HG03064 (cell line): ENCODE data around the gene PLAGL2.
"Not testable (repeated sequence)": the region's sequence is repeated elsewhere in the genome, so short reads cannot be mapped to it uniquely, and the experiment has no call there.

Experiments
- ATAC-seq: cut with Tn5 transposase; IDR thresholded peaks from one replicate; pipeline ENCODE4 v1.9.1; 2021; ENCODE audit warnings: low read depth; ENCODE audit not compliant: unreplicated experiment

PLAGL2 gene

GRCh38 chr20:32205110-32205842 lies 2.3 kb downstream of the PLAGL2 start:
- ATAC-seq = no peak

GRCh38 chr20:32204205-32205109 lies 3.1 kb downstream of the PLAGL2 start:
- no peak for ATAC-seq

GRCh38 chr20:32203356-32204204 lies 4.0 kb downstream of the PLAGL2 start:
- ATAC-seq = no peak

GRCh38 chr20:32201977-32202363 lies 5.6 kb downstream of the PLAGL2 start:
- no peak for ATAC-seq

- no peak for ATAC-seq
These were observed 6.1 kb downstream of the PLAGL2 start for GRCh38 chr20:32201296-32201976.

- ATAC-seq = no peak
These were observed 8.5 kb downstream of the PLAGL2 start for GRCh38 chr20:32199006-32199405.

GRCh38 chr20:32197136-32197535 lies 10.4 kb downstream of the PLAGL2 start:
- not testable (repeated sequence) for ATAC-seq

- ATAC-seq = not testable (repeated sequence)
These were observed 10.9 kb downstream of the PLAGL2 start for GRCh38 chr20:32196613-32197012.

- no peak for ATAC-seq
These were observed 12.0 kb downstream of the PLAGL2 start for GRCh38 chr20:32195581-32195980.

- ATAC-seq = no peak
These were observed 13.5 kb downstream of the PLAGL2 start for GRCh38 chr20:32193996-32194395.

- ATAC-seq = not testable (repeated sequence)
These were observed 14.2 kb downstream of the PLAGL2 start for GRCh38 chr20:32193336-32193735.

GRCh38 chr20:32192698-32193097 lies 14.8 kb downstream of the PLAGL2 start:
- no peak for ATAC-seq

- ATAC-seq = no peak
These were observed 15.7 kb downstream of the PLAGL2 start for GRCh38 chr20:32191873-32192272.

- ATAC-seq = no peak
These were observed 16.1 kb downstream of the PLAGL2 start for GRCh38 chr20:32191422-32191821.

GRCh38 chr20:32190616-32191415 lies 16.7 kb downstream of the PLAGL2 start:
- ATAC-seq = no peak

GRCh38 chr20:32189691-32190615 lies 17.6 kb downstream of the PLAGL2 start:
- no peak for ATAC-seq

GRCh38 chr20:32189123-32189410 lies 18.5 kb downstream of the PLAGL2 start:
- no peak for ATAC-seq

- ATAC-seq = no peak
These were observed 19.0 kb downstream of the PLAGL2 start for GRCh38 chr20:32188376-32189122.
